Measurements from ENCODE around the gene SEZ6L.

DNA sequence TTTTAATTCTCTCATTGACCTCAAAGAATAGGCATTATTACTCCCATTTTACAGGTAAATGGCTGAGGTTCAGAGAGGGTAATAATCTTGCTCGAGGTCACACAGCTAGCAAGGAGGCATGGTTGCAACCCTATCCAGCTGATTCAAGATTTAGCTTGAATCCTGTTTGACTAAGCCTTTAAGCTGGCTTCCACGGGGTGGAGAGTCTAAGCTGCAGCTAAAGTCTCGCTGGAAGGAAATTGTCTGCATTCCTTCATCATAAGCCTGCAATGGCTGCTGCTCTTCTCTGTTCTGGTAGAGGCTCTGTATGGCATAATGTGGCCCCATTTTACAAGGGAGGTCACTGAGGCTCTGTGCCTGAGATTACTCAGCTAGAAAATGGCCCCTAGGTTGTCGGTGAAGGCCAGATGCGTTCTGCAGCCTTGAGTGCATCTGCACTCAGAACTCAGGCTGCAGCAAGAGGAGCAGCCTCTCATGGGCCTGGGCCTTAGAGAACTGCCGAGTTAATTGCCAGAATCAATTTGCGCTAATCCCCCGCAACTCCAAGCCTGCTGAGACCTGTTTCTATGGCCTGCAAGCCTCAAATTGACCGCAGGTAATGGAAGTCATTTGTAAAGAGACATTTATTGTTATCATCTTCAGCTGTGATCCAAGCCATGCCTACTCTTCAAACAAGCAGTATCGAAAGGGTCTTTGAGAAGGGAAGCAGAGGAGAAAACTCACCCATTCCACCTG is 44.1 kb upstream of the SEZ6L start:
- TF ChIP-seq POLR2AphosphoS5 (IDR thresholded peaks at IDR 0.05; ENCODE audit: low read depth, low read length) (no peak), SIN3A (IDR thresholded peaks at IDR 0.05; ENCODE audit: low read depth) (no peak), JUND (IDR thresholded peaks at IDR 0.05) (no peak), ZFX (IDR thresholded peaks at IDR 0.05) (no peak), TCF7L2 (IDR thresholded peaks at IDR 0.05; ENCODE audit: borderline replicate concordance, extremely low read depth, insufficient read depth, insufficient read length) (no peak), EZH2 (IDR thresholded peaks at IDR 0.05) (no peak), EZH2phosphoT487 (IDR thresholded peaks at IDR 0.05; ENCODE audit: borderline replicate concordance) (no peak), POLR2A (IDR thresholded peaks at IDR 0.05; ENCODE audit: borderline replicate concordance, extremely low read depth, insufficient read depth, insufficient read length) (no peak), FOSL1 (IDR thresholded peaks at IDR 0.05; ENCODE audit: low read depth) (no peak), ZNF274 (IDR thresholded peaks at IDR 0.05; ENCODE audit: low read depth, low read length) (no peak)
- TF ChIP-seq, protein P1, sequence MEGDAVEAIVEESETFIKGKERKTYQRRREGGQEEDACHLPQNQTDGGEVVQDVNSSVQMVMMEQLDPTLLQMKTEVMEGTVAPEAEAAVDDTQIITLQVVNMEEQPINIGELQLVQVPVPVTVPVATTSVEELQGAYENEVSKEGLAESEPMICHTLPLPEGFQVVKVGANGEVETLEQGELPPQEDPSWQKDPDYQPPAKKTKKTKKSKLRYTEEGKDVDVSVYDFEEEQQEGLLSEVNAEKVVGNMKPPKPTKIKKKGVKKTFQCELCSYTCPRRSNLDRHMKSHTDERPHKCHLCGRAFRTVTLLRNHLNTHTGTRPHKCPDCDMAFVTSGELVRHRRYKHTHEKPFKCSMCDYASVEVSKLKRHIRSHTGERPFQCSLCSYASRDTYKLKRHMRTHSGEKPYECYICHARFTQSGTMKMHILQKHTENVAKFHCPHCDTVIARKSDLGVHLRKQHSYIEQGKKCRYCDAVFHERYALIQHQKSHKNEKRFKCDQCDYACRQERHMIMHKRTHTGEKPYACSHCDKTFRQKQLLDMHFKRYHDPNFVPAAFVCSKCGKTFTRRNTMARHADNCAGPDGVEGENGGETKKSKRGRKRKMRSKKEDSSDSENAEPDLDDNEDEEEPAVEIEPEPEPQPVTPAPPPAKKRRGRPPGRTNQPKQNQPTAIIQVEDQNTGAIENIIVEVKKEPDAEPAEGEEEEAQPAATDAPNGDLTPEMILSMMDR (IDR thresholded peaks at IDR 0.05 in 2 of 3, conservative IDR thresholded peaks at IDR 0.05 in 1 of 3; ENCODE audit: borderline replicate concordance in 1 of 3, insufficient read depth in 1 of 3, low read depth in 2 of 3, low read length in 2 of 3) = no peak
- TF ChIP-seq, protein P2, sequence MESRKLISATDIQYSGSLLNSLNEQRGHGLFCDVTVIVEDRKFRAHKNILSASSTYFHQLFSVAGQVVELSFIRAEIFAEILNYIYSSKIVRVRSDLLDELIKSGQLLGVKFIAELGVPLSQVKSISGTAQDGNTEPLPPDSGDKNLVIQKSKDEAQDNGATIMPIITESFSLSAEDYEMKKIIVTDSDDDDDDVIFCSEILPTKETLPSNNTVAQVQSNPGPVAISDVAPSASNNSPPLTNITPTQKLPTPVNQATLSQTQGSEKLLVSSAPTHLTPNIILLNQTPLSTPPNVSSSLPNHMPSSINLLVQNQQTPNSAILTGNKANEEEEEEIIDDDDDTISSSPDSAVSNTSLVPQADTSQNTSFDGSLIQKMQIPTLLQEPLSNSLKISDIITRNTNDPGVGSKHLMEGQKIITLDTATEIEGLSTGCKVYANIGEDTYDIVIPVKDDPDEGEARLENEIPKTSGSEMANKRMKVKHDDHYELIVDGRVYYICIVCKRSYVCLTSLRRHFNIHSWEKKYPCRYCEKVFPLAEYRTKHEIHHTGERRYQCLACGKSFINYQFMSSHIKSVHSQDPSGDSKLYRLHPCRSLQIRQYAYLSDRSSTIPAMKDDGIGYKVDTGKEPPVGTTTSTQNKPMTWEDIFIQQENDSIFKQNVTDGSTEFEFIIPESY (IDR thresholded peaks at IDR 0.05; ENCODE audit: extremely low read depth, insufficient replicate concordance, low read length) = no peak
- TF ChIP-seq, protein P3, sequence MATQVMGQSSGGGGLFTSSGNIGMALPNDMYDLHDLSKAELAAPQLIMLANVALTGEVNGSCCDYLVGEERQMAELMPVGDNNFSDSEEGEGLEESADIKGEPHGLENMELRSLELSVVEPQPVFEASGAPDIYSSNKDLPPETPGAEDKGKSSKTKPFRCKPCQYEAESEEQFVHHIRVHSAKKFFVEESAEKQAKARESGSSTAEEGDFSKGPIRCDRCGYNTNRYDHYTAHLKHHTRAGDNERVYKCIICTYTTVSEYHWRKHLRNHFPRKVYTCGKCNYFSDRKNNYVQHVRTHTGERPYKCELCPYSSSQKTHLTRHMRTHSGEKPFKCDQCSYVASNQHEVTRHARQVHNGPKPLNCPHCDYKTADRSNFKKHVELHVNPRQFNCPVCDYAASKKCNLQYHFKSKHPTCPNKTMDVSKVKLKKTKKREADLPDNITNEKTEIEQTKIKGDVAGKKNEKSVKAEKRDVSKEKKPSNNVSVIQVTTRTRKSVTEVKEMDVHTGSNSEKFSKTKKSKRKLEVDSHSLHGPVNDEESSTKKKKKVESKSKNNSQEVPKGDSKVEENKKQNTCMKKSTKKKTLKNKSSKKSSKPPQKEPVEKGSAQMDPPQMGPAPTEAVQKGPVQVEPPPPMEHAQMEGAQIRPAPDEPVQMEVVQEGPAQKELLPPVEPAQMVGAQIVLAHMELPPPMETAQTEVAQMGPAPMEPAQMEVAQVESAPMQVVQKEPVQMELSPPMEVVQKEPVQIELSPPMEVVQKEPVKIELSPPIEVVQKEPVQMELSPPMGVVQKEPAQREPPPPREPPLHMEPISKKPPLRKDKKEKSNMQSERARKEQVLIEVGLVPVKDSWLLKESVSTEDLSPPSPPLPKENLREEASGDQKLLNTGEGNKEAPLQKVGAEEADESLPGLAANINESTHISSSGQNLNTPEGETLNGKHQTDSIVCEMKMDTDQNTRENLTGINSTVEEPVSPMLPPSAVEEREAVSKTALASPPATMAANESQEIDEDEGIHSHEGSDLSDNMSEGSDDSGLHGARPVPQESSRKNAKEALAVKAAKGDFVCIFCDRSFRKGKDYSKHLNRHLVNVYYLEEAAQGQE (IDR thresholded peaks at IDR 0.05; ENCODE audit: low read depth) = no peak
- TF ChIP-seq, protein P4, sequence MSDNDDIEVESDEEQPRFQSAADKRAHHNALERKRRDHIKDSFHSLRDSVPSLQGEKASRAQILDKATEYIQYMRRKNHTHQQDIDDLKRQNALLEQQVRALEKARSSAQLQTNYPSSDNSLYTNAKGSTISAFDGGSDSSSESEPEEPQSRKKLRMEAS (IDR thresholded peaks at IDR 0.05) = no peak

Measured in HCT116 (cell line).